RWPE1 (cell line): ENCODE results near the gene CRP.
"Not testable (repeated sequence)": the region's sequence is repeated elsewhere in the genome, so short reads cannot be mapped to it uniquely, and the experiment has no call there.

Experiments
- CTCF ChIA-PET: fragments of 350-600 bp; sonication (Branson Sonifier 250); formaldehyde crosslinking; extraction: SDS; loops from one replicate; lab custom pipeline; 2021; lab: Yijun Ruan, JAX
- POLR2A ChIA-PET: fragments of 400-600 bp; formaldehyde crosslinking; extraction: SDS; loops from one replicate; lab custom pipeline; 2020; ENCODE audit warnings: antibody characterized with exemption; ENCODE audit not compliant: low non-redundant PET; lab: Yijun Ruan, JAX
- DNase-seq: peaks from one replicate; pipeline ENCODE4 v3.0.0; 2012; ENCODE audit warnings: low spot score
- H3K27ac ChIP-seq: fragments of 450-650 bp; 2 replicates; pipeline ENCODE4 v1.5.1; 2017
- TF ChIP-seq, protein P1 (sequence below): fragments of 450-650 bp; conservative IDR thresholded peaks from 2 replicates; pipeline ENCODE4 v1.5.1; 2017; ENCODE audit warnings: low read depth, mild to moderate bottlenecking

CRP gene

DNA sequence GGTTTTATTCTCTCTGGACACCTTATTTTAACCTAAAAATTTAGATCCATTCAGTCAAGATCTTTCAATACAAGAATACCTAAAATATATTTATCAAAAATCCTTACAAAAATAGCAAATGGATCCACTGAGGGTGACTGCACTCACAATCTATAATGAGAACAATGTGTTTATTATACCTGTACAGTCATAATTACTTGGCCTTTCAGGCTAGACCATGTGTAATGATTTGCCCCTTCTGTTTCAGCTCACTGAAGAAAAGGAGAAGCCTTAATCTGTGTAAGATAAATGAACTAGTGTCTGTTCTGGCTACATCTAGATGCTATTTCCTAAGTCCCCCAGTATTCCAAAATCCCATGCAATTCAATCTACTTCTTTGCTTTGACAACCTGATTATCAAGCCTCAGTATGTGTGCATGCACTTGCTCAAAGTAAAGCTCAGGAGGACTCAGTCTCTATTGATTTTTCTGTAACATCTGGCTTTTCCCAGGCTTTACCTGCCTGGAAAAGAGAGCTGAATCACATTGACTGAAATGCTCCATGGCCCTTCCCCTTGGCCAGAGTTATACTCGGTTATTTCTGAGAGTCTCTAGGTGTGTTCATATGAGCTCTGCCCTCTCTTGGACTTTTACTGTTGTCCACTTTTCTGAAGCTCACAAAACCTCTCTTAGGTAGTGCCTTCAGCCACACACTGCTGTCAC, 27.6 kb downstream of the CRP start:
- TF ChIP-seq, protein P1, sequence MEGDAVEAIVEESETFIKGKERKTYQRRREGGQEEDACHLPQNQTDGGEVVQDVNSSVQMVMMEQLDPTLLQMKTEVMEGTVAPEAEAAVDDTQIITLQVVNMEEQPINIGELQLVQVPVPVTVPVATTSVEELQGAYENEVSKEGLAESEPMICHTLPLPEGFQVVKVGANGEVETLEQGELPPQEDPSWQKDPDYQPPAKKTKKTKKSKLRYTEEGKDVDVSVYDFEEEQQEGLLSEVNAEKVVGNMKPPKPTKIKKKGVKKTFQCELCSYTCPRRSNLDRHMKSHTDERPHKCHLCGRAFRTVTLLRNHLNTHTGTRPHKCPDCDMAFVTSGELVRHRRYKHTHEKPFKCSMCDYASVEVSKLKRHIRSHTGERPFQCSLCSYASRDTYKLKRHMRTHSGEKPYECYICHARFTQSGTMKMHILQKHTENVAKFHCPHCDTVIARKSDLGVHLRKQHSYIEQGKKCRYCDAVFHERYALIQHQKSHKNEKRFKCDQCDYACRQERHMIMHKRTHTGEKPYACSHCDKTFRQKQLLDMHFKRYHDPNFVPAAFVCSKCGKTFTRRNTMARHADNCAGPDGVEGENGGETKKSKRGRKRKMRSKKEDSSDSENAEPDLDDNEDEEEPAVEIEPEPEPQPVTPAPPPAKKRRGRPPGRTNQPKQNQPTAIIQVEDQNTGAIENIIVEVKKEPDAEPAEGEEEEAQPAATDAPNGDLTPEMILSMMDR, result no peak
- CTCF ChIA-PET, result no interaction called here
- H3K27ac ChIP-seq, result no peak overlapping the region
- no peak for DNase-seq
- POLR2A ChIA-PET, result no interaction called here

DNA sequence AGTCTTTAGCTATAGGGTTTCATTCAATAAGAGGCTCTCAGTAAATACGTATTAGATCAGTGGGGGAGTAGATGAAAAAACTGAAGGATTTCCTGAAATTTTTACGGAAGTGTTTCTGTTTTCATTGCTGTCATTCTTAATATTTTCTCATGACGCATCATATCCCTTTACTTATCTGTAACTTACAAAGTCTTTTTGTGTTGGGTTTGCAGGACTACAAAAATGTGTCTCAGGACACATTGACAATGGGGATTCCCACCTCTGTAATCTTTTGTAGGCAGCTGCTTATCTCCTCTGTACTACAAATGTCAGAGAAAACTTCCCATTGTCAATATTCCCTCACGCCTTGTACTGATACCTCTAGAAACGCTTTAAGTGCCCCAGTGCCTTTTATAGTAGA, 35.5 kb downstream of the CRP start:
- TF ChIP-seq, protein P1, result no peak
- POLR2A ChIA-PET, result no interaction called here
- no peak for DNase-seq
- no peak overlapping the region for H3K27ac ChIP-seq
- CTCF ChIA-PET, result no interaction called here

DNA sequence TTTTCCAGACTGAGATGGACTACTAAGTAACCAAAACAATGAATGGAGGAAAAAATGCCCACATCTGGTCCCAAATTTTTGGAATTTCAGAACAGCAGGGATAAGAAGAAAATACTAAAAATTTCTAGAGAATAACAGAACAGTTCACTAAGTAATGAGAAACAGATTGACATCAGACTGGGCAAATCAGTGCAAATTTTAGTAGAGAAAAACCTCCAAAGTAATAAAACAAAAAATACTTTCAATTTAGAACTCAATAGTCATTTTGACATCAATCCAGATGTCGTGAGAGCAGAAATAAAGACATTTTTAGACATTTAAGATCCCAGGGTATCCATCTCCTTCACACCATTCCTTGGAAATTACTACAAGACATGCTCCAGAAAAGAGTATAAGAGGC, 39.3 kb downstream of the CRP start:
- ChIA-PET CTCF (no interaction called here), POLR2A (no interaction called here)
- DNase-seq, result no peak
- TF ChIP-seq, protein P1, result no peak
- H3K27ac ChIP-seq, result no peak overlapping the region

DNA sequence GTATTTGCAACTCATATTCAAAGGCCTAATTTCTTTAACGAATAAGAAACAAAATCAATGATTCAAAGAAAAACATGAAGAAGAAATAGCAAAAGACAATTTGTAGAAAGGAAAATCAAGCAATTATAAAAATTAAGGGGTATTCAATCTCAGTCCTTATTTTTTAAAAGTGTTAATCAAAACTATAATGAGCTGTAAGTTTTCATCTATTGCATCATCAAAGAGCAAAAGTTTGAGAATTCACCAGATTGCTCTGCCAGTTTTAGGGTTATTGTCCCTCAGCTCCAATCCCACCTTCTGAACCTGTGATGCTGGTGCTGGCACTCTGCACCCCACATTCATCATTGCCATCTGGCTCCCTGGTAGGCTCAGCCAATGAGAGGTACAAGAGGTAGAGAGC, 42.0 kb downstream of the CRP start:
- DNase-seq, POLR2A ChIA-PET, CTCF ChIA-PET, H3K27ac ChIP-seq: not testable (repeated sequence)

DNA sequence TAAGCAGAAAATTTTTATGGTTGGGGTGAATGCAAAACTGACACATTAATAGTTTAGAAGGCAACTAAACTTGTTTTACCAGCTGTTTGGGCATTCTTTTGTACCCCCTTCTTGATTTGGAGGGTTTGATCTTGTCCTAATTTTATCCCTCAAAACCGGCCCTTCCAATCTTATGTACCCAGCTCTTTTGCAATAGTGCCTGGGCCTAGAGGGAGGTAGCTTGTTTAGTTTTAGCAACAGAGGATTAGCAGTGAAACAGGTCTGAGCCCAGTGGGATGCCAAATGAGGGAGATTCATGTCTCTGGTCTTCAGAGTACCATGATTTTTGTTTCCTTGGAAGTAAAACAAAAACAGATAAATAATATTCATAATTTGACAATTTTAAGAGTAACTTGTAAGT, 45.1 kb downstream of the CRP start:
- POLR2A ChIA-PET, result no interaction called here
- CTCF ChIA-PET, result interaction anchor here (0.8 kb wide), 1 partner anchor 337 kb away, joined by 3 read pairs; no protein-coding TSS in a partner anchor
- no peak for DNase-seq
- TF ChIP-seq, protein P1, result no peak
- no peak overlapping the region for H3K27ac ChIP-seq

DNA sequence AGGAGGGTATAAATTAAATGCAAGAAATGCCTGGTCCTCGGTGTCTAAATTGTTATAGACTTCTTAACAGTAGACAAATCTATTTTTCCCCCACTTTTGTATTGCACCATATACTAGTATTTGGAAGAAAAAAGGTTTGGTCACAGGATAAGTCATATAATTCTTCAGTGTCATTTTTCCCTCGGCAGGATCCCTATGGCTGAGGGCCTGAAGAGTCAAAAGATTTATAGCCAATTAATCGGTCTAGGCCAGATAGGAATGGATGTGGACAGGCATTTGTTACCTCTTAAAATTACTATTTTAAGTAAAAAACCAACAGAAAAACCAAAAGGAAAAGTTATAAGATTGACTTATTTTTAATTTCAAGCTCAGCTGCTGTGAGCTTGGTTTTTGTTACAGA, 45.6 kb downstream of the CRP start:
- DNase-seq, result no peak
- TF ChIP-seq, protein P1, result no peak
- CTCF ChIA-PET, result no interaction called here
- no peak overlapping the region for H3K27ac ChIP-seq
- POLR2A ChIA-PET, result no interaction called here

DNA sequence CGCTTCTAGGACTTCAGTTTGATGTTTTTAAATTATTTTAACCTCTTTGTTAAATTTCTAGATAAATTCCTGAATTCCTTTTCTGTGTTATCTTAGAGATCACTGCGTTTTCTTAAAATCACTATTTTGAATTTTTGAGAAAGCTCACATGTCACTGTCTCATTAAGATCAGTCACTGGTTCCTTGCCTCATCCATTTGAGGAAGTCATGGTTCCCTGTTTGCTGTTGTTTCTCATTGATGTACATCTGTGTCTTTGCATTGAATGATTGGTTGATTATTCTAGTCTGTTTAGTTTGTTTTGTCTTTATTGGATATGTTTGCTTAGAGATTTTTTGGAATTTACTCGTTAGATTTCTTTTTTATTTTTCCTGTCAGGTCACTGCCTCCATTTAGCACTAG, 50.1 kb downstream of the CRP start:
- no peak for DNase-seq
- ChIA-PET POLR2A (no interaction called here), CTCF (no interaction called here)
- TF ChIP-seq, protein P1, result no peak
- H3K27ac ChIP-seq, result no peak overlapping the region
